Mesenteric fat pad (tissue), 1 donor: ENCODE results near the gene MINDY1. TPM values are rescaled to one million over a fixed set of nuclear protein-coding genes. Genes with fewer than 3 reads are reported as not detected.

ENCODE experiments used
- DNase-seq: peaks from one replicate; pipeline ENCODE4 v3.0.0-alpha.2; 2020; ENCODE audit warnings: low spot score
- long read RNA-seq: library from polyadenylated mRNA; unstranded; transcript quantifications from one replicate; pipeline ENCODE4 v2.0.0, GENCODE V29; 2020
- total RNA-seq: library from RNA; stranded (reverse); fragmentation: NEBNext Ultra II Directional; extraction: Animal tissue kit (Norgen Biotek cat#: 25700); gene quantifications from one replicate; pipeline ENCODE4 v1.2.1, GENCODE V29; 2021
- donor health status: DM: yes; HTN: yes; CAD: no.

Gene MINDY1, protein sequence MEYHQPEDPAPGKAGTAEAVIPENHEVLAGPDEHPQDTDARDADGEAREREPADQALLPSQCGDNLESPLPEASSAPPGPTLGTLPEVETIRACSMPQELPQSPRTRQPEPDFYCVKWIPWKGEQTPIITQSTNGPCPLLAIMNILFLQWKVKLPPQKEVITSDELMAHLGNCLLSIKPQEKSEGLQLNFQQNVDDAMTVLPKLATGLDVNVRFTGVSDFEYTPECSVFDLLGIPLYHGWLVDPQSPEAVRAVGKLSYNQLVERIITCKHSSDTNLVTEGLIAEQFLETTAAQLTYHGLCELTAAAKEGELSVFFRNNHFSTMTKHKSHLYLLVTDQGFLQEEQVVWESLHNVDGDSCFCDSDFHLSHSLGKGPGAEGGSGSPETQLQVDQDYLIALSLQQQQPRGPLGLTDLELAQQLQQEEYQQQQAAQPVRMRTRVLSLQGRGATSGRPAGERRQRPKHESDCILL
- total RNA-seq, result 18.6 TPM
- long read RNA-seq, partial matches to known transcripts, result 2 of 18 reads
- long read RNA-seq, other reads (novel, unspliced or antisense), result 14 of 18 reads

GRCh38 chr1:151006327-151007052 lies at the start of gene MINDY1:
Gene MINDY1, minus strand, starts transcription at chr1:151006902. Its CDS starts 4,285 bp downstream, at chr1:151002617.
- no peak for DNase-seq

- DNase-seq, result no peak
Observed at GRCh38 chr1:151056149-151056548, 49.4 kb upstream of the MINDY1 start.

DNA sequence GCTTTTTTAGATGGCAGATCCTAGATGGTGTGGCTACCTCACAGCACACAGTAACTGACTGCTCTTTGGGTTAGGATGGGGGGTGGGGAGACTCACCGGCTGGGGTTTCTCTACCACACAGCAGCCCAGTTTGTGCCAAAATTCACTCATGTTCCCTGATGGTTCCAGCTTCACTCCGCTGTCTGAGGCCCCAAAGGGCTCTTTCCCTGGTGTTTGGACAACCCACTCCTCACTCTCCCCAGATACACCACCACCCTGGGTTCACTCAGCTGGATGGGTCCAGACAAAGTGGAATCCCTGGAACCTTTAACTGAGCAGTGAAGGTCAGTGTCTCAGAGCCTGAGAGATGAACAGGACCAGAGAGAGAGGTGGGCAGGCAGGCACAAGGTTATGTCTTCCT lies 48.9 kb upstream of the MINDY1 start:
- no peak for DNase-seq

DNA sequence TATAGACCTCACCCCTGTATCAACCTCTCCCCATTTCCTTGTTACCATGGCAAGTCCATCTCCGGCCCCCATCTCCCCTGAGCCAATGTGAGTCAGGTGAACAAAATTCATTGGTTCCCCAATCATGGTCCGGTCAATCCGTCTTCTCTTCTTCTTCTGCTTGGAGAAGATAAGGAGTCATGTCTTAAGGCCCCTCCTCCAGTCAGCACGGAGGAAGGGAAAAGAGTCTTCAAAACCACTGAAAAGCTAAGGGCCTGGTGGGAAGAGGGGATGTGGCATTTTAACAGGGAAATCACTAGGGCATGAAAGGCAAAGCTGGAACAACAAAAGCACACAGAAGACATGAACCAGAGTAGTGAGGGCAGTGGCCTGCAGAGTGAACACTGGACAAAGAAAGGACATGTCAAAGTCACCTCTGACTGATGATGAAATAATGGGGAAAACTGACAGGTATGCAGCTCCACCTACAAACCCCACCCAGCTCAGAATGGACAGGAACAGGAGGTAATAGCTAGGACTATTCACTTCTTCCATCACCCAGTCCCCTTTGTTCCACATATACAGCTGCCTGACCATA lies 48.4 kb upstream of the MINDY1 start:
- no peak for DNase-seq

- DNase-seq, result no peak
Observed at GRCh38 chr1:151051356-151052009, 44.8 kb upstream of the MINDY1 start.

DNA sequence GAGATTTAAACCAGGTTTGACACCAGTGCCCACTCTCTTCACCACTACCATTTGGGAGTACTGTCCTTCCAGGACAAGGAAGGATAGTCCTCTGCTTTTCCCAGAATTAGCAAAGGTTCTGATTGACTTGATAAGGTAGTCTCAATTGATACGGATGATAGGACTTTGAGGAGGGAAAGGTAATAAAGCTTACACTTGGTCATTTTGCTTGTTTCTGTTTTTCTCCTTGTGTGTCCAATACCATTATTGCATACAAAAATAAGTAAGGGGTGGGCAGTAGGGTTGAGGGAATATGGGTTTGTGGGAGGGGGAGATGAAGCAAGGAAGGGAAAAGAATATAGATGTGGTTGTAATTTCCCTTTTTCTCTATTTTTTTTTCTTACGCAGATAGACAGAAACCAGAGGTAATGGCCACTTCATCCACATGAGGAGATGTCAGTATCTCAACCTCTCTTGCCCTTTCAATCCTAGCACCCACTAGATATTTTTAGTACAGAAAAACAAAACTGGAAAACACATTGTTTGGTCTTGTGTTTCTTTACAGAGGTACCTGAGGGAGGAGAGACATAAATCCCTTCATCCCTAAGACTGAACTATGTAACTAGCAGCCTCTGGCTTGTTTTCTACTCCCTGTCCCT lies 43.5 kb upstream of the MINDY1 start:
- DNase-seq, result no peak

DNA sequence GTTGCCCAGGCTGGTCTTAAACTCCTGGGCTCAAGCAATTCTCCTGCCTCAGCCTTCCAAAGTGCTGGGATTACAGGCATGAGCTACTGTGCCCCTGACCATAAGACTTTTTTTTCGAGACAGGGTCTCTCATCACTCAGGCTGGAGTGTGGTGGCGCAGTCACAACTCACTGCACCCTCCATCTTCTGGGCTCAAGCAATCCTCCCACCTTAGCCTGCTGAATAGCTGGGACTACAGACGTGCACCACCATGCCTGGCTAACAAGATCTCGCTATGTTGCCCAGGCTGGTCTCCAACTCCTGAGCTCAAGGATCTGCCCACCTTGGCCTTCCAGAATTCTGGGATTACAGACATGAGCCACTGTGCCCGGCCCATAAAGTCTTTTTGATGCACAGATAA lies 42.8 kb upstream of the MINDY1 start:
- no peak for DNase-seq

DNA sequence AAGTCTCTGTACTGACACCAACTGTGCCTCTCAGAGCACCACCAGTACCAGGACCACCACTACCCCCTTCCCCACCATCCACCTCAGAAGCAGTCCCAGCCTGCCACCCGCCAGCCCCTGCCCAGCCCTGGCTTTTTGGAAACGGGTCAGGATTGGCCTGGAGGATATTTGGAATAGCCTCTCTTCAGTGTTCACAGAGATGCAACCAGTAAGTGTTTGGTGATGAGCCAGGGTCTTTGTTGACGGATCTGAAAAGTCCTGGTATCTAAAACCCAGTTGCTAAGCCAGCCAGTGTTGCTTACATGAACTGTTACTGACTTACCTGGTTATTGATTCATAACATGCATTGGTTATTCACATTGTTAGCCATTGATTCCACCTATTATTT lies 41.9 kb upstream of the MINDY1 start:
- DNase-seq, result no peak

DNA sequence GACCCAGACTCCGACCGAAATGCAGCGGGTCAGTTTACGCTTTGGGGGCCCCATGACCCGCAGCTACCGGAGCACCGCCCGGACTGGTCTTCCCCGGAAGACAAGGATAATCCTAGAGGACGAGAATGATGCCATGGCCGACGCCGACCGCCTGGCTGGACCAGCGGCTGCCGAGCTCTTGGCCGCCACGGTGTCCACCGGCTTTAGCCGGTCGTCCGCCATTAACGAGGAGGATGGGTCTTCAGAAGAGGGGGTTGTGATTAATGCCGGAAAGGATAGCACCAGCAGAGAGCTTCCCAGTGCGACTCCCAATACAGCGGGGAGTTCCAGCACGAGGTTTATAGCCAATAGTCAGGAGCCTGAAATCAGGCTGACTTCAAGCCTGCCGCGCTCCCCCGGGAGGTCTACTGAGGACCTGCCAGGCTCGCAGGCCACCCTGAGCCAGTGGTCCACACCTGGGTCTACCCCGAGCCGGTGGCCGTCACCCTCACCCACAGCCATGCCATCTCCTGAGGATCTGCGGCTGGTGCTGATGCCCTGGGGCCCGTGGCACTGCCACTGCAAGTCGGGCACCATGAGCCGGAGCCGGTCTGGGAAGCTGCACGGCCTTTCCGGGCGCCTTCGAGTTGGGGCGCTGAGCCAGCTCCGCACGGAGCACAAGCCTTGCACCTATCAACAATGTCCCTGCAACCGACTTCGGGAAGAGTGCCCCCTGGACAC lies 41.4 kb upstream of the MINDY1 start:
- no peak for DNase-seq

DNA sequence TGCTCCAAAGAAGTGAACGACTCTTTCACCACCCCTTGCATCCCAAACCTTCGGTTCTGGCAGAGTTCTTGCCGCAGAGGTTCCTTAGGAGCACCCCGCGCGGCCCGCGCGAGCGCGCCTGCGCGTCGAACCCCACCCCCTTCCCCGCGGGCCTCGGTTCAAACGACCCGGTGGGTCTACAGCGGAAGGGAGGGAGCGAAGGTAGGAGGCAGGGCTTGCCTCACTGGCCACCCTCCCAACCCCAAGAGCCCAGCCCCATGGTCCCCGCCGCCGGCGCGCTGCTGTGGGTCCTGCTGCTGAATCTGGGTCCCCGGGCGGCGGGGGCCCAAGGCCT lies 40.9 kb upstream of the MINDY1 start, which contains the start of gene C1orf56:
TSS of gene C1orf56 (plus strand) at position 161 of the 334 bp plus-strand sequence. CDS start at position 258, 97 bp downstream.
- DNase-seq, result no peak

DNA sequence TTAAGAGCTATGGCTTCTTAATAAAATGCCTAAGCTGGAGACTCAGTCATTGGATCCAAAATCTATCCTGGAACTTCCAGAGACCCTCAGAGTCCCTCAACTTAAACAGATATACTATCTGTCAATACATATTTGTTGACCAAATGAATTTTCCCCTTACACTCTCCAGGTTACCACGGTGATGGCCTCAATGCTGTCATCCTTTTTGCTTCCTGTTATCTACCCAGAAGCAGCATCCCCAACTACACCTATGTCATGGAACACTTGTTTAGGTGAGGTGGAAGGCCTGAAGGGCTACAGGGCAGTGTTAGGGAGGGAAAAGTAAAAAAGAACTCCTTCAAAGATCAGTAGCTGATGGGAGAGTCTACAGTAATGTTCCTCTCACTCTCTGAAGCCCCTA lies 36.5 kb upstream of the MINDY1 start:
- DNase-seq, result no peak

DNA sequence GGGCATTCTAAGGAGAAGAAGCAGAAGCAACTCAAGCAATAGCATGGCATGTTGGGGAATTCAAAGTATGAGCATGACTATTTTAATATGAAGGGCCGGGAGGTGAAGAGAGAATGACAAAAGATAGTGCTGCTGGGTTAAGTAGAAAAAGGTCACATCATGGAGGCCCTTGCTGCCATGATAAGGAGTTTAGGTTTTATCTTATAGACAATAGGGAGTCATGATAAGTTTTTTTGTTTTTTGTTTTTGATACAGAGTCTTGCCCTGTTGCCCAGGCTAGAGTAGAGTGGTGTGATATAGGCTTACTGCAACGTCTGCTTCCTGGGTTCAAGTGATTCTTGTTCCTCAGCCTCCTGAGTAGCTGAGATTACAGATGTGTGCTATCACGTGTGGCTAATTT lies 32.8 kb upstream of the MINDY1 start:
- DNase-seq, result no peak

- DNase-seq, result no peak
Observed at GRCh38 chr1:151037032-151037431, 30.3 kb upstream of the MINDY1 start.

DNA sequence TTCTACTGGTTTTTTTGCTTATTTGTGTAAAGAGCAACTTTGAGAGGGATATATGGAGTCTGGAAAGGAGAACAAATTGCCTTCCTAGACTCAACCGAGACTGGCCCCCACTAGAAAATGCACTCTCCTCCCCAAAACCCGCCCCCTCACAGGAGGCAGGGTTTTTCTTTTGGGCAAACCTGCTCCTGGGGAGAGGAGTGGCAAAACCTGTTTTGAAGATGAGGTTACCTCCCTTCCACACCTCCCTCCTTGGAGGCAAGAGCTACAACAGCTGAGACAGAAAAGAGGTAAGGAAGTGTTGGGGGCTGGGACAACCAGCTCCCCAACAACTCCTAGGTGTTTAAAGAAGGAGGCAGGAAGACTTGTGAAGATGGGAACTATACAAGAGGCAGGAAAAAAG lies 29.7 kb upstream of the MINDY1 start, which contains the start of gene BNIPL:
TSS of gene BNIPL (plus strand) at position 231 of the 400 bp plus-strand sequence. CDS start at position 371, 140 bp downstream.
- no peak for DNase-seq

DNA sequence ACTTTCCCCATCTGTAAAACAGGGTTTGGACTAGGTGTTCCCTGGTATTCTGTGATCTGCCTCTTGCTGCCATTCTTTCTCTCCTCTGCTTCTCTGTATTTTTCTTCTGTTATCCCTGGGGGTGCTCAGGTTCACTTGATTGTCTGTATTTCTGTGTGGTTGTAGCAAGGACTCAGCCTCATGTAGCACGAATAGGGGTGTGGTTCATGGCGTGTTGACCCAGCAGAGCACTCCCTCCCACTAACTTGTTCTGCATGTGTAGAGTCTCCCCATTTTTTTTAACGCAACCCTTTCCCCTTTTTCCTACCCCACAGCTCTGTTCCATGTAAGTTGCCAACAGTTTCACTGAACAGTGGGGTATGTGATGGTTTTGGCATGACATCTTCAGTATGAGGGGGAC lies 28.5 kb upstream of the MINDY1 start:
- DNase-seq, result no peak

- DNase-seq, result no peak
Observed at GRCh38 chr1:151032164-151032563, 25.5 kb upstream of the MINDY1 start.

DNA sequence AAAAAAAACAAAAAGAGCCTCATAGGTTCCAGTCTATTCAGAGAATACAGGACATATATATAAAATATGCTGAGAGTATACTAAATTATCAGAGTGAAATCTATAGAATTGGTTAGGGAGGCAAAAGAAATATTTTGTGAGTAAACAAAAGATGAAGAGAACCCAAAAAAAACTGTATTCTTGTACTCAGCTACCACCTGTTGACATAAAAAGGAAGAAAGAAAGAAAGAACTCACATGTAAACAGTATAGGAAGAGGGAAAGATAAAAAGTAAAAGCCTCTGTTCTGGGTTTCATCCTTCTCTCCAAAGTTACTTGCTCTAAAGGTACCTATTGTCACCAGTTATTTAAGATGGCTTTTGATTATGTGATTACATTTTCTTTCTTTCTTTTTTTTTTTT lies 19.8 kb upstream of the MINDY1 start:
- no peak for DNase-seq

GRCh38 chr1:151024540-151025146 lies 17.9 kb upstream of the MINDY1 start:
- no peak for DNase-seq

DNA sequence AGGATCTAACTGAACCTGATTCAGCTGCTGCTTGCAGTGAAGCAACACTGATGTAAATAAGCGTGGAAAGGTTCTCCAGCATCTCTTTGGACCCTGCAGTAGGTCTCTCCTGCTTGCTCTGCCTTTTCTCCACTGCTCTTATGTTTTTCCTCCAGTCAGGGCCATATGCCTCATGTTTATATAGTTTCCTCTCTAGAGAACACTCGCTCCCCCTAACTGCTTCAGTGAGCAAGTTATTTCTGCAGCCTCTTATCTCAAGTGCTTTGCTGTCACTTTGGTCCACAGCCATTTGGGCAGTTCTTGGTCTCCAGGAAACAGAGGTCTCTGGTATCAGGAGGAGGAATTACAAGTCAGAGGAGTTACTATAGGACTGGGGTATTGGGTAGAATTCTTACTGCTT lies 6.8 kb upstream of the MINDY1 start:
- DNase-seq, result no peak
